CD8-positive, alpha-beta memory T cell (primary cell): Measurements from ENCODE around the gene SLC4A5. TPM values are rescaled to one million over a fixed set of nuclear protein-coding genes. Genes with fewer than 3 reads are reported as not detected.

Experiments used
- polyA plus RNA-seq: library from polyadenylated mRNA; unstranded; fragments of 300-500 nt; fragmentation: Illumina TruSeq; gene quantifications from one replicate; pipeline ENCODE4 v1.2.3, GENCODE V29; 2021
- total RNA-seq, 2 experiments: library from RNA; stranded (reverse); gene quantifications; one replicate each; pipeline ENCODE4 v1.2.3, GENCODE V29; 2021

Gene SLC4A5
- total and polyA plus RNA-seq, 3 experiments from 2014 or later: 0.13 to 1.9 (median 1.8) TPM

Other genes starting within 250 kb of the SLC4A5 start
- gene BOLA3, start 195.5 kb downstream of the SLC4A5 start, total RNA-seq: 100 to 1,000 TPM; 131 to 133 TPM
- 74.1 TPM for gene BOLA3, start 195.5 kb downstream of the SLC4A5 start, polyA plus RNA-seq
- 100 to 1,000 TPM; 177 to 185 TPM for gene MOB1A, start 164.5 kb downstream of the SLC4A5 start, total RNA-seq
- gene MOB1A, start 164.5 kb downstream of the SLC4A5 start, polyA plus RNA-seq: 161 TPM
- gene MTHFD2, start 144.8 kb downstream of the SLC4A5 start, total RNA-seq: 100 to 1,000 TPM; 379 to 397 TPM
- 11.0 TPM for gene MTHFD2, start 144.8 kb downstream of the SLC4A5 start, polyA plus RNA-seq
- gene DCTN1, start 36.9 kb upstream of the SLC4A5 start, total RNA-seq: 100 to 1,000 TPM; 113 to 114 TPM
- gene DCTN1, start 36.9 kb upstream of the SLC4A5 start, polyA plus RNA-seq: 90.2 TPM
- 1 to 10 TPM; 2.7 to 3.2 TPM for gene C2orf81, start 78.2 kb upstream of the SLC4A5 start, total RNA-seq
- gene C2orf81, start 78.2 kb upstream of the SLC4A5 start, polyA plus RNA-seq: 2.6 TPM
- gene WDR54, start 78.3 kb upstream of the SLC4A5 start, total RNA-seq: 10 to 100 TPM; 75.5 to 86.6 TPM
- gene WDR54, start 78.3 kb upstream of the SLC4A5 start, polyA plus RNA-seq: 55.5 TPM
- 1 to 10 TPM; 1.1 to 1.4 TPM for gene RTKN, start 98.5 kb upstream of the SLC4A5 start, total RNA-seq
- 1.2 TPM for gene RTKN, start 98.5 kb upstream of the SLC4A5 start, polyA plus RNA-seq
- gene INO80B, start 111.7 kb upstream of the SLC4A5 start, total RNA-seq: 10 to 100 TPM; 44.1 to 44.3 TPM
- gene INO80B, start 111.7 kb upstream of the SLC4A5 start, polyA plus RNA-seq: 7.6 TPM
- gene WBP1, start 115.0 kb upstream of the SLC4A5 start, total RNA-seq: 10 to 100 TPM; 31.2 to 31.6 TPM
- gene WBP1, start 115.0 kb upstream of the SLC4A5 start, polyA plus RNA-seq: 37.0 TPM
- 10 to 100 TPM; 82.4 to 88.0 TPM for gene MOGS, start 122.0 kb upstream of the SLC4A5 start, total RNA-seq
- 48.5 TPM for gene MOGS, start 122.0 kb upstream of the SLC4A5 start, polyA plus RNA-seq
- gene MRPL53, start 129.3 kb upstream of the SLC4A5 start, total RNA-seq: 100 to 1,000 TPM; 115 to 118 TPM
- gene MRPL53, start 129.3 kb upstream of the SLC4A5 start, polyA plus RNA-seq: 108 TPM
- gene CCDC142, start 139.6 kb upstream of the SLC4A5 start, total RNA-seq: 10 to 100 TPM; 20.3 to 22.8 TPM
- gene CCDC142, start 139.6 kb upstream of the SLC4A5 start, polyA plus RNA-seq: 9.7 TPM
- 10 to 100 TPM; 26.4 to 28.0 TPM for gene TTC31, start 139.7 kb upstream of the SLC4A5 start, total RNA-seq
- gene TTC31, start 139.7 kb upstream of the SLC4A5 start, polyA plus RNA-seq: 20.5 TPM
- under 1 TPM; 0.38 to 0.94 TPM for gene LBX2, start 156.2 kb upstream of the SLC4A5 start, total RNA-seq
- not detected for gene LBX2, start 156.2 kb upstream of the SLC4A5 start, polyA plus RNA-seq
- 10 to 100 TPM; 29.6 to 38.7 TPM for gene PCGF1, start 164.3 kb upstream of the SLC4A5 start, total RNA-seq
- 17.2 TPM for gene PCGF1, start 164.3 kb upstream of the SLC4A5 start, polyA plus RNA-seq
- under 1 TPM; 0.37 to 0.60 TPM for gene TLX2, start 171.0 kb upstream of the SLC4A5 start, total RNA-seq
- not detected for gene TLX2, start 171.0 kb upstream of the SLC4A5 start, polyA plus RNA-seq
- gene DQX1, start 182.8 kb upstream of the SLC4A5 start, total RNA-seq: under 1 TPM; 0.51 to 0.83 TPM
- gene DQX1, start 182.8 kb upstream of the SLC4A5 start, polyA plus RNA-seq: not detected
- 100 to 1,000 TPM; 219 to 225 TPM for gene AUP1, start 186.3 kb upstream of the SLC4A5 start, total RNA-seq
- 95.8 TPM for gene AUP1, start 186.3 kb upstream of the SLC4A5 start, polyA plus RNA-seq
- 10 to 100 TPM; 81.0 to 82.1 TPM for gene HTRA2, start 186.5 kb upstream of the SLC4A5 start, total RNA-seq
- gene HTRA2, start 186.5 kb upstream of the SLC4A5 start, polyA plus RNA-seq: 26.0 TPM
- gene LOXL3, start 210.5 kb upstream of the SLC4A5 start, total RNA-seq: 1 to 10 TPM in 1 of 2 experiments, under 1 TPM in 1; 0.77 to 1.2 TPM
- gene LOXL3, start 210.5 kb upstream of the SLC4A5 start, polyA plus RNA-seq: 0.08 TPM
- 10 to 100 TPM; 24.4 to 25.2 TPM for gene DOK1, start 211.3 kb upstream of the SLC4A5 start, total RNA-seq
- 24.0 TPM for gene DOK1, start 211.3 kb upstream of the SLC4A5 start, polyA plus RNA-seq